ENCODE results near the gene BEND7.

- TF ChIP-seq CTCF (conservative IDR thresholded peaks at IDR 0.05; ENCODE audit: low read depth, low read length) (no peak), EZH2 (IDR thresholded peaks at IDR 0.05; ENCODE audit: borderline replicate concordance, low read depth, low read length, poor library complexity, severe bottlenecking) (no peak)
Observed at GRCh38 chr10:13505052-13505680, 23.6 kb downstream of the BEND7 start.
